ENCODE measurements around the gene SIVA1. TPM values are rescaled to one million over a fixed set of nuclear protein-coding genes. Genes with fewer than 3 reads are reported as not detected.

Gene SIVA1
- total and polyA plus RNA-seq, 4 donors: 67.4 to 115 (median 99.6) TPM

DNA sequence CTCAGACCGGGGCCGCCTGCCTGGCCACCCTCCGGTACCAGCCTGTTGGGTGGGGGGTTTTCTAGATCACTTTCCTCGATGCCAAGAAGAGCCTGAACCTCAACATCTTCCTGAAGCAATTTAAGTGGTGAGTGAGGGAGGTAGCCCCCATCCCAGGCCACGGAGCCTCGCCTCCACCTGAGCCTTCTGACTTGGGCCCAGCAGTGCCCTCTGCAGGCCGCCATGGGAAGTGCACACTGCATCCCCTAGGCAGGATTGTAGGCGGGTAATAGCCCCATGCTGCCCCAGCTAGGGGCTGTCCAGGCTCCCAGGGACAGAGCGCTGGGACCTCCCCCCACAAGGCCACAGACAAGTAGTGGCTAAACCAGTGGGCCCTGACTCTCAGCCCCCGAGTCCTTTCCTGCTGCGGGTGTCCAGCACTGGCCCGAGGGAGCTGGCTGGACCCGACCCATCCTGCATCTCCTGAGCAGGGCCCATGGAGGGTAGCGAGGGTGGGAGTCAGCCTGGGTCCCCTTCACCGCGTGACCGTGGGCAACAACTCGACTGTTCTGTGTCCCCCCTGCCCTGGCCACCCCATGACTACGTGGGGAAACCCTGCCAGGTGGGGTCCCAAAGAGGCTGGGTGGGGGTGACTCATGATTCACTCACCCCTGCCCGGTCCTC is 44.2 kb upstream of the SIVA1 start:
- WGBS: 58% methylated on average over 20 of the region's 20 CpGs
- Histone ChIP-seq H3K27ac (ENCODE audit: low read depth in 1 of 2, low read length in 2 of 2) (no peak overlapping the region), H3K27me3 (ENCODE audit: control insufficient read depth in 4 of 4, insufficient read depth in 4 of 4, low read length in 3 of 4) (no peaks in the 10 kb centered on the region), H3K4me3 (ENCODE audit: low read depth in 1 of 3, low read length in 3 of 3) (no peak overlapping the region), H3K4me1 (ENCODE audit: control insufficient read depth in 4 of 4, insufficient read depth in 4 of 4, low read length in 3 of 4) (no peaks in the 10 kb centered on the region), H3K9ac (ENCODE audit: low read depth in 1 of 2, low read length in 2 of 2) (no peak overlapping the region), H3K36me3 (ENCODE audit: control insufficient read depth in 4 of 4, insufficient read depth in 3 of 4, low read depth in 1 of 4, low read length in 3 of 4) (peaks cover 7 to 54% (median 22%) of the 10 kb centered on the region in 4 donors), H3K9me3 (ENCODE audit: control insufficient read depth in 4 of 4, low read length in 3 of 4) (no peaks in the 10 kb centered on the region)
- TF ChIP-seq, protein P1, sequence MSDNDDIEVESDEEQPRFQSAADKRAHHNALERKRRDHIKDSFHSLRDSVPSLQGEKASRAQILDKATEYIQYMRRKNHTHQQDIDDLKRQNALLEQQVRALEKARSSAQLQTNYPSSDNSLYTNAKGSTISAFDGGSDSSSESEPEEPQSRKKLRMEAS (IDR thresholded peaks at IDR 0.05): no peak
- TF ChIP-seq, protein P2, sequence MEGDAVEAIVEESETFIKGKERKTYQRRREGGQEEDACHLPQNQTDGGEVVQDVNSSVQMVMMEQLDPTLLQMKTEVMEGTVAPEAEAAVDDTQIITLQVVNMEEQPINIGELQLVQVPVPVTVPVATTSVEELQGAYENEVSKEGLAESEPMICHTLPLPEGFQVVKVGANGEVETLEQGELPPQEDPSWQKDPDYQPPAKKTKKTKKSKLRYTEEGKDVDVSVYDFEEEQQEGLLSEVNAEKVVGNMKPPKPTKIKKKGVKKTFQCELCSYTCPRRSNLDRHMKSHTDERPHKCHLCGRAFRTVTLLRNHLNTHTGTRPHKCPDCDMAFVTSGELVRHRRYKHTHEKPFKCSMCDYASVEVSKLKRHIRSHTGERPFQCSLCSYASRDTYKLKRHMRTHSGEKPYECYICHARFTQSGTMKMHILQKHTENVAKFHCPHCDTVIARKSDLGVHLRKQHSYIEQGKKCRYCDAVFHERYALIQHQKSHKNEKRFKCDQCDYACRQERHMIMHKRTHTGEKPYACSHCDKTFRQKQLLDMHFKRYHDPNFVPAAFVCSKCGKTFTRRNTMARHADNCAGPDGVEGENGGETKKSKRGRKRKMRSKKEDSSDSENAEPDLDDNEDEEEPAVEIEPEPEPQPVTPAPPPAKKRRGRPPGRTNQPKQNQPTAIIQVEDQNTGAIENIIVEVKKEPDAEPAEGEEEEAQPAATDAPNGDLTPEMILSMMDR (IDR thresholded peaks at IDR 0.05; ENCODE audit: low read depth, low read length, missing input control): peak; percentile 95
- peak; percentile 86 to 91 for TF ChIP-seq RAD21 (IDR thresholded peaks at IDR 0.05)
- DNase-seq (ENCODE audit: low spot score): peak; percentile 77

DNA sequence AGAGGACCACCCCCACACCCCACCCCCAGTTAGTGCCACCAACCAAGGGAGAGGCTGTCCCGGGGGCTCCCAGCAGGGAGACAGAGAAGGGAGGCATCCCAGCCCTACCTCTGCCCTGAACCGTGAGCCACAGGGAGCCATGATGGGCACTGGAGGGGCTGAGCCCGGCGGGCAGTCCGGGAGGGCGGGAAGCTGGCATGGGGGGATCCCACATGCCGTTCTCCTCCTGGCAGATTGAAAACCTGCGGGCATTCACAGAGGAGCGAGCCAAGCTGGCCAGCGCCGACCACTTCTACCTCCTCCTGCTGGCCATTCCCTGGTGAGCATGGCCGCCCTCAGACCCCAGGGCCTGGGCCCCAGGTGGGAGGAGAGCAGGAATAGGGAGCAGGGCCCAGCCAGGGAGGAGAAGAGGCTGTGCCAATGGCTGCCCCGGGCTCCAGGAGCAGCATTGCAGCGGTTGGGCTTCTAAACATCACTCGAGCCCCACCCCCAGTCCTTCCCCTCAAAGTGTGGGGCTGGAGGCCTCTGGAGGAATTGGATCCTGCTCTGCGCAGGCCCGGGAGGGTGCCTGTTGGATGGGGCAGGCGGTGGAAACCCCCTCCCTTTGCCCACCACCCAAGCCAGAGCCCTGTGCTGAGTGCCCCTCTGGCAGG is 43.4 kb upstream of the SIVA1 start:
- no peaks in the 10 kb centered on the region for H3K27me3 ChIP-seq (ENCODE audit: control insufficient read depth in 4 of 4, insufficient read depth in 4 of 4, low read length in 3 of 4)
- H3K9me3 ChIP-seq (ENCODE audit: control insufficient read depth in 4 of 4, low read length in 3 of 4): no peaks in the 10 kb centered on the region
- H3K27ac ChIP-seq (ENCODE audit: low read depth in 1 of 2, low read length in 2 of 2): no peak overlapping the region
- no peak for TF ChIP-seq GABPA (IDR thresholded peaks at IDR 0.05 in 1 of 2, conservative IDR thresholded peaks at IDR 0.05 in 1 of 2)
- TF ChIP-seq HNF4G (IDR thresholded peaks at IDR 0.05): no peak
- TF ChIP-seq NR2F2 (IDR thresholded peaks at IDR 0.05): no peak
- no peak for TF ChIP-seq TAF1 (conservative IDR thresholded peaks at IDR 0.05)
- TF ChIP-seq, protein P3, sequence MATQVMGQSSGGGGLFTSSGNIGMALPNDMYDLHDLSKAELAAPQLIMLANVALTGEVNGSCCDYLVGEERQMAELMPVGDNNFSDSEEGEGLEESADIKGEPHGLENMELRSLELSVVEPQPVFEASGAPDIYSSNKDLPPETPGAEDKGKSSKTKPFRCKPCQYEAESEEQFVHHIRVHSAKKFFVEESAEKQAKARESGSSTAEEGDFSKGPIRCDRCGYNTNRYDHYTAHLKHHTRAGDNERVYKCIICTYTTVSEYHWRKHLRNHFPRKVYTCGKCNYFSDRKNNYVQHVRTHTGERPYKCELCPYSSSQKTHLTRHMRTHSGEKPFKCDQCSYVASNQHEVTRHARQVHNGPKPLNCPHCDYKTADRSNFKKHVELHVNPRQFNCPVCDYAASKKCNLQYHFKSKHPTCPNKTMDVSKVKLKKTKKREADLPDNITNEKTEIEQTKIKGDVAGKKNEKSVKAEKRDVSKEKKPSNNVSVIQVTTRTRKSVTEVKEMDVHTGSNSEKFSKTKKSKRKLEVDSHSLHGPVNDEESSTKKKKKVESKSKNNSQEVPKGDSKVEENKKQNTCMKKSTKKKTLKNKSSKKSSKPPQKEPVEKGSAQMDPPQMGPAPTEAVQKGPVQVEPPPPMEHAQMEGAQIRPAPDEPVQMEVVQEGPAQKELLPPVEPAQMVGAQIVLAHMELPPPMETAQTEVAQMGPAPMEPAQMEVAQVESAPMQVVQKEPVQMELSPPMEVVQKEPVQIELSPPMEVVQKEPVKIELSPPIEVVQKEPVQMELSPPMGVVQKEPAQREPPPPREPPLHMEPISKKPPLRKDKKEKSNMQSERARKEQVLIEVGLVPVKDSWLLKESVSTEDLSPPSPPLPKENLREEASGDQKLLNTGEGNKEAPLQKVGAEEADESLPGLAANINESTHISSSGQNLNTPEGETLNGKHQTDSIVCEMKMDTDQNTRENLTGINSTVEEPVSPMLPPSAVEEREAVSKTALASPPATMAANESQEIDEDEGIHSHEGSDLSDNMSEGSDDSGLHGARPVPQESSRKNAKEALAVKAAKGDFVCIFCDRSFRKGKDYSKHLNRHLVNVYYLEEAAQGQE (IDR thresholded peaks at IDR 0.05): no peak
- TF ChIP-seq FOXA2 (IDR thresholded peaks at IDR 0.05): no peak
- TF ChIP-seq RXRA (IDR thresholded peaks at IDR 0.05): no peak
- TF ChIP-seq JUND (IDR thresholded peaks at IDR 0.05): no peak
- no peak for TF ChIP-seq EGR1 (IDR thresholded peaks at IDR 0.05; ENCODE audit: low read depth in 2 of 2)
- TF ChIP-seq ZBTB33 (IDR thresholded peaks at IDR 0.05): no peak
- no peak for TF ChIP-seq SP1 (IDR thresholded peaks at IDR 0.05)
- no peak for TF ChIP-seq YY1 (IDR thresholded peaks at IDR 0.05)
- no peak for TF ChIP-seq RAD21 (IDR thresholded peaks at IDR 0.05)
- no peaks in the 10 kb centered on the region for H3K4me1 ChIP-seq (ENCODE audit: control insufficient read depth in 4 of 4, insufficient read depth in 4 of 4, low read length in 3 of 4)
- H3K36me3 ChIP-seq (ENCODE audit: control insufficient read depth in 4 of 4, insufficient read depth in 3 of 4, low read depth in 1 of 4, low read length in 3 of 4): peaks cover 10 to 58% (median 22%) of the 10 kb centered on the region in 4 donors
- DNase-seq (ENCODE audit: low spot score): no peak
- no peak overlapping the region for H3K9ac ChIP-seq (ENCODE audit: low read depth in 1 of 2, low read length in 2 of 2)
- no peak overlapping the region for H3K4me3 ChIP-seq (ENCODE audit: low read depth in 1 of 3, low read length in 3 of 3)
- 96% methylated on average over 18 of the region's 18 CpGs for WGBS
